Mesenchymal stem cell (in vitro differentiated cells and primary cell): ENCODE results near the gene ITCH.

Experiments
- DNase-seq: peaks from one replicate; pipeline ENCODE4 v3.0.0-alpha.2; 2013
- H2AFZ ChIP-seq: one replicate; pipeline ENCODE4 v1.6.1; 2013; ENCODE audit warnings: low read depth, mild to moderate bottlenecking, control low read depth, inconsistent platforms, low read length, moderate library complexity
- H2AK5ac ChIP-seq: 2 replicates; pipeline ENCODE4 v1.6.1; 2013; ENCODE audit warnings: low read length, moderate library complexity, mild to moderate bottlenecking, inconsistent platforms; ENCODE audit not compliant: severe bottlenecking
- H2BK120ac ChIP-seq: one replicate; pipeline ENCODE4 v1.6.1; 2013; ENCODE audit warnings: low read depth, mild to moderate bottlenecking, inconsistent platforms, low read length, moderate library complexity
- H2BK12ac ChIP-seq, 2 experiments: one replicate each; pipeline ENCODE4 v1.6.1; 2013; ENCODE audit warnings: inconsistent platforms in 2 of 2, low read length in 2 of 2, mild to moderate bottlenecking in 2 of 2, moderate library complexity in 2 of 2, control low read depth in 1 of 2
- H2BK15ac ChIP-seq: one replicate; pipeline ENCODE4 v1.6.1; 2013; ENCODE audit warnings: mild to moderate bottlenecking, low read depth, inconsistent platforms; ENCODE audit not compliant: poor library complexity, severe bottlenecking
- H2BK5ac ChIP-seq: 2 replicates; pipeline ENCODE4 v1.6.1; 2013; ENCODE audit warnings: low read depth, mild to moderate bottlenecking, low read length, control low read depth, inconsistent platforms; ENCODE audit not compliant: poor library complexity, severe bottlenecking
- H3K14ac ChIP-seq, 2 experiments: one replicate each; pipeline ENCODE4 v1.6.1; 2013; ENCODE audit warnings: inconsistent platforms in 2 of 2, low read length in 2 of 2, control low read depth in 1 of 2, mild to moderate bottlenecking in 1 of 2, moderate library complexity in 1 of 2
- H3K18ac ChIP-seq, 2 experiments: one replicate each; pipeline ENCODE4 v1.6.1; 2013; ENCODE audit warnings: inconsistent platforms in 2 of 2, low read length in 2 of 2, control low read depth in 1 of 2, low read depth in 1 of 2, mild to moderate bottlenecking in 1 of 2
- H3K23ac ChIP-seq, 2 experiments: one replicate each; pipeline ENCODE4 v1.6.1; 2013; ENCODE audit warnings: inconsistent platforms in 2 of 2, low read length in 2 of 2, mild to moderate bottlenecking in 2 of 2, moderate library complexity in 2 of 2, control low read depth in 1 of 2
- H3K27ac ChIP-seq: 2 replicates; pipeline ENCODE4 v1.5.1; 2013; ENCODE audit warnings: mild to moderate bottlenecking, moderate library complexity, low read length, control low read depth, inconsistent platforms; ENCODE audit not compliant: poor library complexity, severe bottlenecking
- H3K27me3 ChIP-seq, 2 experiments: 2 replicates each; pipeline versions ENCODE4 v1.6.1 to v1.7.0; 2013; ENCODE audit warnings: low read length in 2 of 2, mild to moderate bottlenecking in 2 of 2, moderate library complexity in 2 of 2, control low read depth in 1 of 2, inconsistent platforms in 1 of 2; ENCODE audit not compliant: control insufficient read depth in 1 of 2, insufficient read depth in 1 of 2
- H3K36me3 ChIP-seq, 2 experiments: 2 replicates each; pipeline versions ENCODE4 v1.6.1 to v1.7.0; 2013; ENCODE audit warnings: low read length in 2 of 2, control low read depth in 1 of 2, inconsistent platforms in 1 of 2, low read depth in 1 of 2, mild to moderate bottlenecking in 1 of 2; ENCODE audit not compliant: insufficient read depth in 2 of 2, control insufficient read depth in 1 of 2
- H3K4ac ChIP-seq, 2 experiments: one replicate each; pipeline ENCODE4 v1.6.1; 2013; ENCODE audit warnings: inconsistent platforms in 2 of 2, low read length in 2 of 2, mild to moderate bottlenecking in 2 of 2, moderate library complexity in 2 of 2, control low read depth in 1 of 2, low read depth in 1 of 2
- H3K4me1 ChIP-seq: 2 replicates; pipeline ENCODE4 v1.6.1; 2013; ENCODE audit warnings: low read depth, low read length, control low read depth; ENCODE audit not compliant: control insufficient read depth, insufficient read depth
- H3K4me2 ChIP-seq: 2 replicates; pipeline ENCODE4 v1.6.1; 2013; ENCODE audit warnings: low read length, mild to moderate bottlenecking, inconsistent platforms; ENCODE audit not compliant: poor library complexity, severe bottlenecking
- H3K4me3 ChIP-seq, 2 experiments: 2 replicates each; pipeline versions ENCODE4 v1.5.1 to v1.7.0; 2013; ENCODE audit warnings: low read length in 2 of 2, mild to moderate bottlenecking in 2 of 2, control low read depth in 1 of 2, low read depth in 1 of 2; ENCODE audit not compliant: insufficient read depth in 1 of 2
- H3K79me1 ChIP-seq: replicated peaks from 2 replicates; pipeline ENCODE4 v1.6.1; 2013; ENCODE audit warnings: mild to moderate bottlenecking, control low read depth, low read length, inconsistent platforms; ENCODE audit not compliant: poor library complexity, severe bottlenecking
- H3K9ac ChIP-seq: 2 replicates; pipeline ENCODE4 v1.7.0; 2013; ENCODE audit warnings: mild to moderate bottlenecking, low read length, moderate library complexity
- H3K9me3 ChIP-seq: 2 replicates; pipeline ENCODE4 v1.7.0; 2013; ENCODE audit warnings: mild to moderate bottlenecking, low read length; ENCODE audit not compliant: control insufficient read depth
- H4K8ac ChIP-seq: one replicate; pipeline ENCODE4 v1.6.1; 2013; ENCODE audit warnings: inconsistent platforms, mild to moderate bottlenecking, low read length, moderate library complexity
- H4K91ac ChIP-seq: one replicate; pipeline ENCODE4 v1.6.1; 2013; ENCODE audit warnings: mild to moderate bottlenecking, low read length, inconsistent platforms
- WGBS: methylation state at CpG from one replicate; pipeline ENCODE4 v1.1.7; 2013; ENCODE audit warnings: mixed read lengths; 5-methylcytosine and 5-hydroxymethylcytosine counted together

ITCH gene

GRCh38 chr20:34461779-34462087 is 98.7 kb downstream of the ITCH start:
- Histone ChIP-seq H3K4me3 (no peak overlapping the region), H3K4me2 (no peak overlapping the region), H4K8ac (no peak overlapping the region), H2AK5ac (no peak overlapping the region), H2BK15ac (no peak overlapping the region), H3K36me3 (peaks cover 13 to 84% of the 10 kb centered on the region in 2 experiments), H2BK5ac (no peak overlapping the region), H3K27ac (no peak overlapping the region), H3K23ac (no peak overlapping the region), H3K14ac (no peak overlapping the region), H2AFZ (no peak overlapping the region), H3K79me1 (peaks cover 17% of the 10 kb centered on the region), H2BK12ac (no peak overlapping the region), H3K4me1 (peaks cover 4% of the 10 kb centered on the region), H4K91ac (no peak overlapping the region), H3K27me3 (no peaks in the 10 kb centered on the region), H3K9me3 (no peaks in the 10 kb centered on the region), H3K18ac (no peak overlapping the region), H2BK120ac (no peak overlapping the region), H3K9ac (no peak overlapping the region), H3K4ac (no peak overlapping the region)
- DNase-seq = no peak
- 82% methylated on average over 2 of the region's 2 CpGs for WGBS

GRCh38 chr20:34468951-34469350 is 105.9 kb downstream of the ITCH start:
- Histone ChIP-seq H2AFZ (no peak overlapping the region), H3K79me1 (peaks cover 15% of the 10 kb centered on the region), H3K4me1 (peaks cover 2% of the 10 kb centered on the region), H2BK15ac (no peak overlapping the region), H3K4me3 (no peak overlapping the region), H3K14ac (no peak overlapping the region), H2BK120ac (no peak overlapping the region), H4K91ac (no peak overlapping the region), H3K4me2 (no peak overlapping the region), H4K8ac (no peak overlapping the region), H2AK5ac (no peak overlapping the region), H2BK12ac (no peak overlapping the region), H2BK5ac (no peak overlapping the region), H3K36me3 (peaks cover 11 to 55% of the 10 kb centered on the region in 2 experiments), H3K4ac (no peak overlapping the region), H3K27ac (no peak overlapping the region), H3K27me3 (no peaks in the 10 kb centered on the region), H3K23ac (no peak overlapping the region), H3K9me3 (no peaks in the 10 kb centered on the region), H3K9ac (no peak overlapping the region), H3K18ac (no peak overlapping the region)
- 78% methylated on average over 1 of the region's 1 CpG for WGBS
- DNase-seq = peak; percentile 24

- H2AFZ ChIP-seq = no peak overlapping the region
- no peak overlapping the region for H4K91ac ChIP-seq
- no peak overlapping the region for H3K18ac ChIP-seq
- WGBS = 79% methylated on average over 5 of the region's 6 CpGs
- H4K8ac ChIP-seq = no peak overlapping the region
- no peak overlapping the region for H3K14ac ChIP-seq
- H3K27me3 ChIP-seq = no peaks in the 10 kb centered on the region
- H2BK15ac ChIP-seq = no peak overlapping the region
- H3K4me3 ChIP-seq = peak overlapping the region in 1 of 2 experiments; percentile 36
- H3K4me2 ChIP-seq = no peak overlapping the region
- H2BK12ac ChIP-seq = no peak overlapping the region
- DNase-seq = peak; percentile 68
- peaks cover 2% of the 10 kb centered on the region for H3K4me1 ChIP-seq
- no peak overlapping the region for H3K4ac ChIP-seq
- peak overlapping the region; percentile 6 for H3K27ac ChIP-seq
- H3K79me1 ChIP-seq = peaks cover 11% of the 10 kb centered on the region
- H3K9ac ChIP-seq = peak overlapping the region; percentile 62
- H2BK5ac ChIP-seq = no peak overlapping the region
- no peak overlapping the region for H2AK5ac ChIP-seq
- peaks cover 25 to 39% of the 10 kb centered on the region in 2 experiments for H3K36me3 ChIP-seq
- no peak overlapping the region for H2BK120ac ChIP-seq
- no peaks in the 10 kb centered on the region for H3K9me3 ChIP-seq
- H3K23ac ChIP-seq = no peak overlapping the region
These were observed 109.3 kb downstream of the ITCH start for GRCh38 chr20:34472246-34472925.

- no peaks in the 10 kb centered on the region for H3K27me3 ChIP-seq
- H3K4me2 ChIP-seq = no peak overlapping the region
- H3K4me1 ChIP-seq = peaks cover 2% of the 10 kb centered on the region
- H2BK120ac ChIP-seq = no peak overlapping the region
- H2AK5ac ChIP-seq = no peak overlapping the region
- whole genome bisulfite sequencing = 86% methylated on average over 3 of the region's 5 CpGs
- H3K9me3 ChIP-seq = no peaks in the 10 kb centered on the region
- H4K8ac ChIP-seq = no peak overlapping the region
- peak; percentile 38 for DNase-seq
- H3K36me3 ChIP-seq = peaks cover 25 to 49% of the 10 kb centered on the region in 2 experiments
- no peak overlapping the region for H3K23ac ChIP-seq
- H3K9ac ChIP-seq = peak overlapping the region; percentile 62
- H2AFZ ChIP-seq = no peak overlapping the region
- no peak overlapping the region for H3K4ac ChIP-seq
- no peak overlapping the region for H3K27ac ChIP-seq
- no peak overlapping the region for H2BK12ac ChIP-seq
- peaks cover 11% of the 10 kb centered on the region for H3K79me1 ChIP-seq
- no peak overlapping the region for H3K4me3 ChIP-seq
- H3K14ac ChIP-seq = no peak overlapping the region
- no peak overlapping the region for H4K91ac ChIP-seq
- no peak overlapping the region for H3K18ac ChIP-seq
- no peak overlapping the region for H2BK15ac ChIP-seq
- no peak overlapping the region for H2BK5ac ChIP-seq
These were observed 110.3 kb downstream of the ITCH start for GRCh38 chr20:34473262-34473883.
